Measurements from ENCODE around the gene C1S. TPM values are rescaled to one million over a fixed set of nuclear protein-coding genes. Genes with fewer than 3 reads are reported as not detected.

Gene C1S
- total RNA-seq, 1 donor from 2014 or later = 6.3 TPM

- H3K36me3 ChIP-seq (ENCODE audit: control insufficient read depth, insufficient read depth, low read length) = no peaks in the 10 kb centered on the region
- H3K27me3 ChIP-seq (ENCODE audit: control insufficient read depth, insufficient read depth, low read length) = peaks cover 4% of the 10 kb centered on the region
- peak; percentile 18 for FAIRE-seq
- DNase-seq (ENCODE audit: low read depth) = peak; percentile 52
- TF ChIP-seq CTCF (IDR thresholded peaks at IDR 0.05; ENCODE audit: insufficient read depth, low read length, severe bottlenecking) = peak; percentile 81
- peak within 1 kb of the TSS; percentile 33 for H3K4me3 ChIP-seq (ENCODE audit: low read depth, low read length)
Observed at GRCh38 chr12:7092229-7092985, 31.9 kb downstream of the C1S start, which contains the start of gene C1R. TSS of gene C1R (minus strand) at chr12:7092445. CDS start at chr12:7092388, 57 bp downstream.

GRCh38 chr12:7092986-7093460 lies 32.5 kb downstream of the C1S start:
- FAIRE-seq (no peak), DNase-seq (ENCODE audit: low read depth) (no peak)
- no peak for TF ChIP-seq CTCF (IDR thresholded peaks at IDR 0.05; ENCODE audit: insufficient read depth, low read length, severe bottlenecking)
- peaks cover 2% of the 10 kb centered on the region for H3K36me3 ChIP-seq (ENCODE audit: control insufficient read depth, insufficient read depth, low read length)
- H3K27me3 ChIP-seq (ENCODE audit: control insufficient read depth, insufficient read depth, low read length) = peaks cover 4% of the 10 kb centered on the region
- no peak overlapping the region for H3K4me3 ChIP-seq (ENCODE audit: low read depth, low read length)

GRCh38 chr12:7093486-7093885 lies 33.0 kb downstream of the C1S start:
- Histone ChIP-seq H3K4me3 (ENCODE audit: low read depth, low read length) (no peak overlapping the region), H3K27me3 (ENCODE audit: control insufficient read depth, insufficient read depth, low read length) (peaks cover 4% of the 10 kb centered on the region), H3K36me3 (ENCODE audit: control insufficient read depth, insufficient read depth, low read length) (peaks cover 2% of the 10 kb centered on the region)
- DNase-seq (ENCODE audit: low read depth) = no peak
- TF ChIP-seq CTCF (IDR thresholded peaks at IDR 0.05; ENCODE audit: insufficient read depth, low read length, severe bottlenecking) = no peak
- peak; percentile 94 for FAIRE-seq

DNA sequence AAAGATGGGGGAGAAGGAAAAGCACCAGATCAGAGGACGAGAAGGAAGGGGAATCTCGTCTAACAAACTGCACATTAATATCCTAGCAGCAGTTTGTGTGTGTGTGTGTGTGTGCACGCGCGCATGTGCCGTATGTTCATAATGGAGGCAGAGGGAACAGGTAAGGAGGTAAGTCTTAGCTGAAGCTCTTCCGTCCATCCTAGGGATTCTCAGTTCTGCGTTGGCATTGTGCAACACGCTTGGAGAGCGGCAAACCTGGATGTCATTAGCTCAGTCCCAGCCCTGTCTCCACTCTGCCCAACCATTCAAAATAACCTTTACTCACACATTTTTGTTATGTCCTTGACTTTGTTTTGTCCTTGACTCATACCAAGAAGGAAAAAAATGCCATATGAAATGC lies 33.4 kb downstream of the C1S start:
- peaks cover 4% of the 10 kb centered on the region for H3K27me3 ChIP-seq (ENCODE audit: control insufficient read depth, insufficient read depth, low read length)
- peak; percentile 64 for FAIRE-seq
- no peak overlapping the region for H3K4me3 ChIP-seq (ENCODE audit: low read depth, low read length)
- peak; percentile 14 for DNase-seq (ENCODE audit: low read depth)
- peaks cover 2% of the 10 kb centered on the region for H3K36me3 ChIP-seq (ENCODE audit: control insufficient read depth, insufficient read depth, low read length)
- no peak for TF ChIP-seq CTCF (IDR thresholded peaks at IDR 0.05; ENCODE audit: insufficient read depth, low read length, severe bottlenecking)

DNA sequence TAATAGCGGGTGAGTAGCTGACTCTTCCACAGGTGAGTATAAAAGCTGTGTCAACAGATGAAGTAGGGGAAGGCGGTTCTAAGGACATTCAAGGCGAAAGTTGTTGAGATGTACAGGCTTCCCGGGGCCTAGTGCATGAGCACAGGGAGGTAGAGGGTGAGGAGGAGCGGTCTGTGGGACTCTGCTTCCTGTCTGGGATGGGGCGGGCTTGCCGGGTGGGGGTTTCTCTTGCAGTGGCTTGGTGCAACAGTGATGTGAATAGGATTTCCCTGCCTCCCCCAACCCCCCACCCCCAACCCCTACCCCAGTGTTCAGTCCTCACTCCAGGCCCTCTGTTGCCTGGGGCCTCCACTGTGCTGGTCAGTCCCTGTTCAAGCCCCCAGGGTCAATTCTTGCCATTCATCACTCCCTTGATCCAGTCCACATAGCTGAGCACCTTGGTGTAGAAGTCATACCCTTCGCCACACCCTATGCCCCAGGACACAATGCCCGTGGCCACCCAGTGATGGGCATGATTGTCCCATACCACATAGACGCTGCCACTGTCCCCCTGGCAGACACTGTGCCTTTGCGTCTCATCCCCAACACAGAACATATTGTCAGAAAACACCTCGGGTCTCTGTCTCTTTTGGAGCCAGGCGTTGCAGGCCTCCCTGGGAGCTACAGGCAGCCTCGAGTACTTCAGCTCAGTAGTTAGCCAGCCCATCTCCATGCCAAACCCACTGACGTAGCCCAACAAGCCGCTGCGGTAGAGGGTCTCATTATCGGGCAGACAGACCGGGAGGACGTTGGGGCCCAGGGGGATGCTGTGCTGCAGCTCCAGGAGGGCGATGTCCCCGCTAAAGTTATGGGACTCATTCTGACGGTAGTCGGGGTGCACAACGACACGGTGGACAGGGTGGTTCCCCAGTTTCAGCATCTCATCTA lies 35.8 kb downstream of the C1S start:
- FAIRE-seq = no peak
- Histone ChIP-seq H3K4me3 (ENCODE audit: low read depth, low read length) (no peak overlapping the region), H3K36me3 (ENCODE audit: control insufficient read depth, insufficient read depth, low read length) (peaks cover 7% of the 10 kb centered on the region), H3K27me3 (ENCODE audit: control insufficient read depth, insufficient read depth, low read length) (peaks cover 4% of the 10 kb centered on the region)
- no peak for TF ChIP-seq CTCF (IDR thresholded peaks at IDR 0.05; ENCODE audit: insufficient read depth, low read length, severe bottlenecking)
- DNase-seq (ENCODE audit: low read depth) = no peak

Data from bronchial epithelial cell (primary cell).